ENCODE data around the gene SCG3.

The SCG3 gene

GRCh38 chr15:51755790-51756189 is 74.5 kb downstream of the SCG3 start:
- peaks cover 16% of the 10 kb centered on the region for H3K36me3 Mint-ChIP-seq
- peaks cover 53% of the 10 kb centered on the region for H3K4me1 Mint-ChIP-seq
- H3K27me3 Mint-ChIP-seq = no peaks in the 10 kb centered on the region

GRCh38 chr15:51756482-51756881 is 75.2 kb downstream of the SCG3 start:
- no peak overlapping the region for H3K4me3 Mint-ChIP-seq
- no peaks in the 10 kb centered on the region for H3K9me3 Mint-ChIP-seq
- peaks cover 52% of the 10 kb centered on the region for H3K4me1 Mint-ChIP-seq
- H3K27me3 Mint-ChIP-seq = no peaks in the 10 kb centered on the region
- H3K36me3 Mint-ChIP-seq = peaks cover 16% of the 10 kb centered on the region
- no peak overlapping the region for H3K27ac Mint-ChIP-seq
- no peak for ATAC-seq

More at GRCh38 chr15:51755790-51756189, 74.5 kb downstream of the SCG3 start:
- Mint-ChIP-seq H3K4me3 (no peak overlapping the region), H3K27ac (no peak overlapping the region), H3K9me3 (no peaks in the 10 kb centered on the region)
- no peak for ATAC-seq

GRCh38 chr15:51757450-51757849 is 76.1 kb downstream of the SCG3 start:
- Mint-ChIP-seq H3K9me3 (no peaks in the 10 kb centered on the region), H3K4me3 (no peak overlapping the region), H3K4me1 (peaks cover 48% of the 10 kb centered on the region), H3K27me3 (no peaks in the 10 kb centered on the region), H3K27ac (no peak overlapping the region), H3K36me3 (peaks cover 16% of the 10 kb centered on the region)
- no peak for ATAC-seq

- H3K27ac Mint-ChIP-seq = no peak overlapping the region
- H3K4me1 Mint-ChIP-seq = peaks cover 36% of the 10 kb centered on the region
- peaks cover 16% of the 10 kb centered on the region for H3K36me3 Mint-ChIP-seq
- H3K9me3 Mint-ChIP-seq = no peaks in the 10 kb centered on the region
- no peaks in the 10 kb centered on the region for H3K27me3 Mint-ChIP-seq
- ATAC-seq = no peak
- no peak overlapping the region for H3K4me3 Mint-ChIP-seq
These were observed 77.3 kb downstream of the SCG3 start for GRCh38 chr15:51758645-51759044.

GRCh38 chr15:51759557-51760070 is 78.3 kb downstream of the SCG3 start:
- ATAC-seq = no peak
- H3K36me3 Mint-ChIP-seq = peaks cover 16% of the 10 kb centered on the region
- H3K27ac Mint-ChIP-seq = no peak overlapping the region
- H3K9me3 Mint-ChIP-seq = no peaks in the 10 kb centered on the region
- H3K4me1 Mint-ChIP-seq = peaks cover 29% of the 10 kb centered on the region
- H3K27me3 Mint-ChIP-seq = no peaks in the 10 kb centered on the region
- no peak overlapping the region for H3K4me3 Mint-ChIP-seq

GRCh38 chr15:51760805-51761204 is 79.5 kb downstream of the SCG3 start:
- H3K36me3 Mint-ChIP-seq = peaks cover 9% of the 10 kb centered on the region
- ATAC-seq = no peak
- H3K27ac Mint-ChIP-seq = no peak overlapping the region
- no peaks in the 10 kb centered on the region for H3K9me3 Mint-ChIP-seq
- H3K4me3 Mint-ChIP-seq = no peak overlapping the region
- no peaks in the 10 kb centered on the region for H3K27me3 Mint-ChIP-seq
- H3K4me1 Mint-ChIP-seq = peaks cover 20% of the 10 kb centered on the region

- peaks cover 17% of the 10 kb centered on the region for H3K4me1 Mint-ChIP-seq
- no peak overlapping the region for H3K4me3 Mint-ChIP-seq
- H3K27ac Mint-ChIP-seq = no peak overlapping the region
- H3K27me3 Mint-ChIP-seq = no peaks in the 10 kb centered on the region
- H3K36me3 Mint-ChIP-seq = peaks cover 23% of the 10 kb centered on the region
- no peaks in the 10 kb centered on the region for H3K9me3 Mint-ChIP-seq
- no peak for ATAC-seq
These were observed 84.4 kb downstream of the SCG3 start for GRCh38 chr15:51765751-51766150.

- no peaks in the 10 kb centered on the region for H3K27me3 Mint-ChIP-seq
- H3K4me3 Mint-ChIP-seq = no peak overlapping the region
- H3K9me3 Mint-ChIP-seq = no peaks in the 10 kb centered on the region
- peaks cover 12% of the 10 kb centered on the region for H3K4me1 Mint-ChIP-seq
- peaks cover 23% of the 10 kb centered on the region for H3K36me3 Mint-ChIP-seq
- no peak for ATAC-seq
- no peak overlapping the region for H3K27ac Mint-ChIP-seq
These were observed 85.0 kb downstream of the SCG3 start for GRCh38 chr15:51766341-51766740.

GRCh38 chr15:51768018-51768417 is 86.7 kb downstream of the SCG3 start:
- H3K4me1 Mint-ChIP-seq = peaks cover 12% of the 10 kb centered on the region
- ATAC-seq = peak; percentile 65
- H3K27ac Mint-ChIP-seq = peak overlapping the region; percentile 77
- H3K4me3 Mint-ChIP-seq = no peak overlapping the region
- H3K27me3 Mint-ChIP-seq = no peaks in the 10 kb centered on the region
- H3K36me3 Mint-ChIP-seq = peaks cover 30% of the 10 kb centered on the region
- H3K9me3 Mint-ChIP-seq = no peaks in the 10 kb centered on the region
